Stimulated activated CD4-positive, alpha-beta T cell treated with anti-CD3 and anti-CD28 coated beads, Interleukin-1b, Interleukin-23, amount 100 ng/mL, for 4 hours (primary cell): ENCODE data around the gene MAP3K4.

Source experiments
- DNase-seq, 2 donors: peaks; one replicate each; pipeline ENCODE4 v3.0.0-alpha.2; 2020; ENCODE audit warnings: low read depth in 2 of 2

MAP3K4 gene

GRCh38 chr6:161143663-161144430 lies 152.3 kb downstream of the MAP3K4 start:
- no peak for DNase-seq

- no peak for DNase-seq
Measured at GRCh38 chr6:161150136-161150535, 158.6 kb downstream of the MAP3K4 start.

- DNase-seq = no peak
Measured at GRCh38 chr6:161150566-161150965, 159.0 kb downstream of the MAP3K4 start.

GRCh38 chr6:161151059-161151645 lies 159.6 kb downstream of the MAP3K4 start:
- DNase-seq = no peak

GRCh38 chr6:161151660-161152526 lies 160.3 kb downstream of the MAP3K4 start:
- DNase-seq = no peak

- DNase-seq = no peak
Measured at GRCh38 chr6:161152527-161152862, 160.9 kb downstream of the MAP3K4 start.

- no peak for DNase-seq
Measured at GRCh38 chr6:161152907-161153662, 161.5 kb downstream of the MAP3K4 start.

GRCh38 chr6:161153725-161154124 lies 162.2 kb downstream of the MAP3K4 start:
- no peak for DNase-seq

GRCh38 chr6:161154796-161155335 lies 163.3 kb downstream of the MAP3K4 start:
- no peak for DNase-seq

GRCh38 chr6:161161121-161161520 lies 169.6 kb downstream of the MAP3K4 start:
- no peak for DNase-seq

- no peak for DNase-seq
Measured at GRCh38 chr6:161161889-161162624, 170.5 kb downstream of the MAP3K4 start.

- DNase-seq = no peak
Measured at GRCh38 chr6:161162722-161163121, 171.2 kb downstream of the MAP3K4 start.

- DNase-seq = no peak
Measured at GRCh38 chr6:161163466-161164181, 172.1 kb downstream of the MAP3K4 start.

GRCh38 chr6:161164182-161164625 lies 172.6 kb downstream of the MAP3K4 start:
- DNase-seq = no peak

- no peak for DNase-seq
Measured at GRCh38 chr6:161166176-161166575, 174.6 kb downstream of the MAP3K4 start.

GRCh38 chr6:161166677-161167076 lies 175.1 kb downstream of the MAP3K4 start:
- DNase-seq = no peak
